NCI-H187 (cell line): ENCODE data around the gene COX7A2.

Experiments
- DNase-seq, 2 experiments: peaks; one replicate each; lab custom pipeline; 2025; lab: John Stamatoyannopoulos, UW

Gene COX7A2

GRCh38 chr6:75199889-75200288, 43.7 kb downstream of the COX7A2 start:
- no peak for DNase-seq

GRCh38 chr6:75196081-75196687, 47.4 kb downstream of the COX7A2 start:
- DNase-seq = no peak

- no peak for DNase-seq
Observed at GRCh38 chr6:75188221-75188925, 55.2 kb downstream of the COX7A2 start.
